Kidney epithelial cell (primary cell): Measurements from ENCODE around the gene CRISP1. TPM values are rescaled to one million over a fixed set of nuclear protein-coding genes. Genes with fewer than 3 reads are reported as not detected.

Source experiments
- DNase-seq: peaks from one replicate; pipeline ENCODE4 v3.0.0-alpha.2; 2010; ENCODE audit warnings: low read depth
- H3K27me3 ChIP-seq: 2 replicates; pipeline ENCODE4 v1.6.0; 2011; ENCODE audit warnings: low read length; ENCODE audit not compliant: control insufficient read depth, insufficient read depth
- H3K36me3 ChIP-seq: 2 replicates; pipeline ENCODE4 v1.5.1; 2011; ENCODE audit warnings: low read length; ENCODE audit not compliant: control insufficient read depth, insufficient read depth
- H3K4me3 ChIP-seq: 2 replicates; pipeline ENCODE4 v1.5.1; 2011; ENCODE audit warnings: low read depth, mild to moderate bottlenecking, control low read depth, low read length
- total RNA-seq: library from RNA; depleted of rRNA; stranded (reverse); fragments of >200 nt; gene quantifications from 2 replicates; pipeline ENCODE4 v1.2.3, GENCODE V29; 2015
- TF ChIP-seq, protein P1 (sequence below): IDR thresholded peaks from 2 replicates; pipeline ENCODE4 v1.5.1; 2011; ENCODE audit warnings: mild to moderate bottlenecking, moderate library complexity, low read length, control low read depth, inconsistent platforms; ENCODE audit not compliant: insufficient read depth, poor library complexity, severe bottlenecking

The CRISP1 gene
- total RNA-seq, 1 donor from 2014 or later: not detected

DNA sequence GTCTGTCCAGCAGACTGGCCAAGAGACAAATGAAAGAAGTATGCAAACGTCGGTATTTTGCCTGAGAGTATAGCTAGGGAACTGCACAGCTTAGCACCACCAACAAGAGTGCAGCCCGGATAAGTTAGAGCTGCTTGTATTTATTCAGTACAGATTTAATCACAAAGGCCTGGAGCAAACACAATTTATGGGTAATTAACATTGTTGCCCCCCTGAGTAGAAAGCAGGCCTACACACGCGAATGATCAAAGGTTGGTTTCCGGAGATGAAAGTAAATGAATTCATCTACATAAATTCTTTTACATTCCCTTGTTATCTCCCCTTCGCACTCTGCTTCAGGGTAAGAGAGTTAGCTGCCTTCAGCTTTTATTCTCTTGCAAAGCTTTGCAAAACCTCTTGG, 24.7 kb upstream of the CRISP1 start:
- TF ChIP-seq, protein P1, sequence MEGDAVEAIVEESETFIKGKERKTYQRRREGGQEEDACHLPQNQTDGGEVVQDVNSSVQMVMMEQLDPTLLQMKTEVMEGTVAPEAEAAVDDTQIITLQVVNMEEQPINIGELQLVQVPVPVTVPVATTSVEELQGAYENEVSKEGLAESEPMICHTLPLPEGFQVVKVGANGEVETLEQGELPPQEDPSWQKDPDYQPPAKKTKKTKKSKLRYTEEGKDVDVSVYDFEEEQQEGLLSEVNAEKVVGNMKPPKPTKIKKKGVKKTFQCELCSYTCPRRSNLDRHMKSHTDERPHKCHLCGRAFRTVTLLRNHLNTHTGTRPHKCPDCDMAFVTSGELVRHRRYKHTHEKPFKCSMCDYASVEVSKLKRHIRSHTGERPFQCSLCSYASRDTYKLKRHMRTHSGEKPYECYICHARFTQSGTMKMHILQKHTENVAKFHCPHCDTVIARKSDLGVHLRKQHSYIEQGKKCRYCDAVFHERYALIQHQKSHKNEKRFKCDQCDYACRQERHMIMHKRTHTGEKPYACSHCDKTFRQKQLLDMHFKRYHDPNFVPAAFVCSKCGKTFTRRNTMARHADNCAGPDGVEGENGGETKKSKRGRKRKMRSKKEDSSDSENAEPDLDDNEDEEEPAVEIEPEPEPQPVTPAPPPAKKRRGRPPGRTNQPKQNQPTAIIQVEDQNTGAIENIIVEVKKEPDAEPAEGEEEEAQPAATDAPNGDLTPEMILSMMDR: no peak
- Histone ChIP-seq H3K4me3 (no peak overlapping the region), H3K36me3 (no peaks in the 10 kb centered on the region), H3K27me3 (no peaks in the 10 kb centered on the region)
- no peak for DNase-seq

GRCh38 chr6:49888742-49889431, 22.6 kb upstream of the CRISP1 start:
- no peak overlapping the region for H3K4me3 ChIP-seq
- TF ChIP-seq, protein P1: no peak
- H3K36me3 ChIP-seq: no peaks in the 10 kb centered on the region
- DNase-seq: no peak
- no peaks in the 10 kb centered on the region for H3K27me3 ChIP-seq

DNA sequence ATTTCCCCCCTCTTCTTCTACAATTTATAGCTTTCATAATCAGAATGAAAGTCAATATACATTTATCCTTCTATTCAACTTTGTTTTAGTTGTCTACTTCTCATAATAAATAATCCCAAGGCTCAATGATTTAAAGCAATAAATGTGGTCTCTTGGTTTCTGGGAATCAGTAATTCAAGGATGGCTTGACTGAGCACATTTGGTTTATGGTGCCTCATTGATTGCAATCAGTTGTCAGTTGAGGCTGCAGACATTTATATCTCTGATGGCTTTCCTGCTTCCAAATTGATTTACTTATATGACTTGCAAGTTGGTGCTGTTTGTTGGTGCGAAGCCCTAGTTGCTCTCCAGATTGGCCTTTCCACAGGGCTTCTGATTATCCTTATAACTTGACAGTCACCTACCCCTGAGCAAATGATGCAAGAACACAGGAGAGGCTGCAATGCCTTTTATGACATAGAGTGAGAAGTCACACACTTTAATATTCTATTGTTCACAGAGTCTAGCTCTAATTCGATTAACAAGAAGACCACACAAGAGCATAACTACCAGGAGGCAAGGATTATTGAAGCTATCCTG, 2.7 kb upstream of the CRISP1 start:
- Histone ChIP-seq H3K4me3 (no peak overlapping the region), H3K27me3 (no peaks in the 10 kb centered on the region), H3K36me3 (no peaks in the 10 kb centered on the region)
- TF ChIP-seq, protein P1: no peak
- DNase-seq: no peak

DNA sequence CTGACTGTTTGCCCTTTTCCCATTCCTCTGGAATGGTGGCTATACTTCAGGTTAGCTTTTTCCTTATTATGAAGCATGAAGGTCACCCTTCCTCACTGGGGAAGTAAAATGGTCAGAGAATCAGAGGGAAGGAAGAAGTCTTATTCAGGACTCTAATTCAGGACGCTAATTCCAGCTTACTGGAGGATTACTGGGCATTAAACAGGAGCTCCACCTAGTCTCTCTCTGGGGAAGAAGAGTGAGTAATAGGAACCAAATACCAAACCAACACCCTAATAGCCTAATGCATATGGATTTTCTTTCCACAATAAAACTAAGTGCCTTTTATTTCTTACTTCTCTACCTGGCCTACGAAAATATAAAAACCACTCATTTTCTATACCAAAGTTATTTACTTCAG, 10.1 kb downstream of the CRISP1 start:
- TF ChIP-seq, protein P1: no peak
- no peak for DNase-seq
- H3K27me3 ChIP-seq: no peaks in the 10 kb centered on the region
- no peaks in the 10 kb centered on the region for H3K36me3 ChIP-seq
- no peak overlapping the region for H3K4me3 ChIP-seq

DNA sequence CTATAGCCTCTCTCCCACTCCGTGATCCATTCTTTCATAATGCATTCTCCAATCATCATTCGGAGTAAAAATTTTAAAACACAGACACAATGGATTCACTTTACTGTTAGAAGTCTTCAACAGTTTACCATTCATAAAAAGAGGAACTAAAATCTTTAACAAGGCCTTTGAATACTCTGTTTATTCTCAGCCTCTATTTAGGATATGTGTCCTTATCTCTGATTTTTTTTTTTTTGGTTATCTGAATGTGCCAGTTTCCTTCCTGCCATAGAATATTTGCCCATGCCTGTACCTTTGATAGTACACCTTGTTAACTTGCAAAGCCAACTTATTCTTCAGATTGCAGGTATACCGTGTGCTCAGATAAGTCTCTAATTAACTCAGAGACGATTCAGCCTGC, 11.1 kb downstream of the CRISP1 start:
- no peak for DNase-seq
- no peaks in the 10 kb centered on the region for H3K27me3 ChIP-seq
- no peak overlapping the region for H3K4me3 ChIP-seq
- TF ChIP-seq, protein P1: no peak
- H3K36me3 ChIP-seq: no peaks in the 10 kb centered on the region

DNA sequence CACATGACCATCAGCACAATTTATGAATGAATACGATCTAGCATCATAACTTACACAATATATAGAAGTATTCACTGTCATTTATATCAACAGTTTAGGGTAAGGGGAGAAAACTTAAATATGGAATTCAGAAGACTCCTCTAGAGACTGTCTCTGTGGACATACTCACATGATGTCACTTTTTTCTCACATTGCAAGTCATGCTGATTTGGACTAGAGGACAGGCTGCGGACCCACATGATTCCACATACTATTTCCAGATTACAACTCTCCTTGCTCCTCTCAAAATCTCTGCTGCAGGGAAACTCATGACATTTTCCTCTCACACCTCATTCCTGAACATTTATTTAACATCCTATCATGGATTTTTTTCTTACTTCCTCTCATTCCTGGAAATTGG, 13.4 kb downstream of the CRISP1 start:
- Histone ChIP-seq H3K27me3 (no peaks in the 10 kb centered on the region), H3K4me3 (no peak overlapping the region), H3K36me3 (no peaks in the 10 kb centered on the region)
- TF ChIP-seq, protein P1: no peak
- no peak for DNase-seq
